OCI-LY3 (cell line): ENCODE data around the gene KRTAP10-2.

Experiments used
- EZH2phosphoT487 ChIP-seq: fragments of 200-600 bp; shearing (Covaris generic); IDR thresholded peaks from 2 replicates; pipeline ENCODE4 v1.6.1; 2018; ENCODE audit warnings: antibody characterized with exemption, mixed run types, low read depth
- TF ChIP-seq, protein P1 (sequence below): fragments of 200-600, 300-600 bp; sonication (generic); IDR thresholded peaks from 2 replicates; pipeline ENCODE4 v1.5.1; 2014; ENCODE audit warnings: antibody characterized with exemption, low read length, low read depth

DNA sequence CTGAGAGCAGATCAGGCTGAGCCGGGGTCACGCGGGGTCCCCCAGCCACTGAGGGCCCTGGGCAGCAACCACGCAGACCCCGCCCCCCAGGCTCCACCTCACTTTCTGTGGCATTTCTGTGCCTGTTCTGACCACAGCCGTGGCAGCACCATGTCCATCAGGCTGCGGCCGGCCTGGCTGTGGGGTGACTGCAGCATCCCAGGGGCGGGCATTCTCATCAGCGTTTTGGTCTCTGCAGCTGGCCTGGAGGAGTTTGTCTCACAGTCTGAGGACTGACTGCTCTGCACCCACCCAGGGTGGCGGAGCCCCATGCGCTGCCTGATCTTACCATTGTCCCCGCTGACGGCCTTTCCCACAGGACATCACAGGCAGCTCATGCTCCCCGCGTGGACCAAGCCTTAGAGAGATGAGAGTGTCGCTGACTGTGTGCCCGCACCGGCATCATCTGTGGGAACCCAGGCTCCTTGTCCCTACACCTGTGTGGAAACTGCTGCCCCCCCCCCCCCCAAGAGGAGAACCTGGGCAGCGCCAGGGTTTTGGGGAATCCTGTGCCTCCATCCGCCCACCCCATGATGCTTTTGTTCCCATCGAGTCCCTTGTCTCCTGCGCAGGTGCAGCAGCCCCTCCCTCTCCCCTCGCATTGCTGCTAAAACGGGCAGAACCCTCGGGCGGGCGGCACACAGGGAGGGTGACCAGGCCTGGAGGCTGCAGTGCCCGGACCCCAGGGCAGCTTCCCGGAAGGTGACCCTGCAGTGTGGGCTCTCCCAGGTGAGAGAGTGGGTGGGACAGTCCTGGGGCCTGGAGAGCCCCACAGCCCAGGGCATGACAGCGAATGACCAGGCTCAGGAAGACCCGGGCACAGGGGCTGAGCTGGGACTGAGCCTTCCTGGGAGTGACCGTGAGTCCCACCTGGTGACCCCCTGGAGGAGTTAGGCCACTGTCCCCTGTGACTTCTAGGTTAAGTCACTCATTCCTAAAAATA is 13.1 kb downstream of the KRTAP10-2 start:
- TF ChIP-seq, protein P1, sequence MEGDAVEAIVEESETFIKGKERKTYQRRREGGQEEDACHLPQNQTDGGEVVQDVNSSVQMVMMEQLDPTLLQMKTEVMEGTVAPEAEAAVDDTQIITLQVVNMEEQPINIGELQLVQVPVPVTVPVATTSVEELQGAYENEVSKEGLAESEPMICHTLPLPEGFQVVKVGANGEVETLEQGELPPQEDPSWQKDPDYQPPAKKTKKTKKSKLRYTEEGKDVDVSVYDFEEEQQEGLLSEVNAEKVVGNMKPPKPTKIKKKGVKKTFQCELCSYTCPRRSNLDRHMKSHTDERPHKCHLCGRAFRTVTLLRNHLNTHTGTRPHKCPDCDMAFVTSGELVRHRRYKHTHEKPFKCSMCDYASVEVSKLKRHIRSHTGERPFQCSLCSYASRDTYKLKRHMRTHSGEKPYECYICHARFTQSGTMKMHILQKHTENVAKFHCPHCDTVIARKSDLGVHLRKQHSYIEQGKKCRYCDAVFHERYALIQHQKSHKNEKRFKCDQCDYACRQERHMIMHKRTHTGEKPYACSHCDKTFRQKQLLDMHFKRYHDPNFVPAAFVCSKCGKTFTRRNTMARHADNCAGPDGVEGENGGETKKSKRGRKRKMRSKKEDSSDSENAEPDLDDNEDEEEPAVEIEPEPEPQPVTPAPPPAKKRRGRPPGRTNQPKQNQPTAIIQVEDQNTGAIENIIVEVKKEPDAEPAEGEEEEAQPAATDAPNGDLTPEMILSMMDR = no peak
- no peak for TF ChIP-seq EZH2phosphoT487
